Calu3 (cell line): ENCODE results near the gene RCSD1. TPM values are rescaled to one million over a fixed set of nuclear protein-coding genes. Genes with fewer than 3 reads are reported as not detected.
"Not testable (repeated sequence)": the region's sequence is repeated elsewhere in the genome, so short reads cannot be mapped to it uniquely, and the experiment has no call there.

ENCODE experiments used
- BruUV-seq: library from RNA; stranded (reverse); fragments of 400-500 nt; replicated peaks from 2 replicates; lab custom pipeline; 2021; lab: Mats Ljungman, UMichigan
- CTCF ChIA-PET: fragments of 300-600 bp; sonication (Branson Sonifier 250); formaldehyde crosslinking; loops from one replicate; lab custom pipeline; 2022; ENCODE audit warnings: antibody characterized with exemption; lab: Charles Lee
- DNase-seq: peaks from one replicate; pipeline ENCODE4 v3.0.0; 2022
- H3K27ac Mint-ChIP-seq: one replicate; pipeline ENCODE4 v1.8.0; 2022; ENCODE audit warnings: mixed read lengths; ENCODE audit not compliant: unreplicated experiment
- H3K27me3 Mint-ChIP-seq: one replicate; pipeline ENCODE4 v1.8.0; 2022; ENCODE audit warnings: mixed read lengths; ENCODE audit not compliant: unreplicated experiment
- H3K36me3 Mint-ChIP-seq: one replicate; pipeline ENCODE4 v1.8.0; 2022; ENCODE audit warnings: mild to moderate bottlenecking, moderate library complexity, mixed read lengths; ENCODE audit not compliant: insufficient read depth, unreplicated experiment
- H3K4me1 Mint-ChIP-seq: one replicate; pipeline ENCODE4 v1.8.0; 2022; ENCODE audit warnings: mild to moderate bottlenecking, low read depth, mixed read lengths; ENCODE audit not compliant: unreplicated experiment
- H3K4me3 Mint-ChIP-seq: one replicate; pipeline ENCODE4 v1.8.0; 2022; ENCODE audit warnings: mild to moderate bottlenecking, low read depth, moderate library complexity, mixed read lengths; ENCODE audit not compliant: unreplicated experiment
- H3K9me3 Mint-ChIP-seq: one replicate; pipeline ENCODE4 v1.8.0; 2022; ENCODE audit warnings: low read depth, mixed read lengths; ENCODE audit not compliant: unreplicated experiment
- intact Hi-C: fragments of 100-400 bp; cut with micrococcal nuclease; formaldehyde crosslinking; loops from one replicate; pipeline ENCODE4 v1.10.0; 2022; ENCODE audit not compliant: unreplicated experiment
- total RNA-seq: library from RNA; stranded (reverse); gene quantifications from 2 replicates; pipeline ENCODE4 v1.2.3, GENCODE V29; 2022
- TF ChIP-seq, protein P1 (sequence below): fragments of 200-600 bp; IDR thresholded peaks from one replicate; pipeline ENCODE4 v1.8.0; 2022; ENCODE audit warnings: antibody characterized with exemption; ENCODE audit not compliant: unreplicated experiment

Gene RCSD1
- total RNA-seq, 1 experiment from 2014 or later = not detected

- no TSS peak for BruUV-seq
- no peak for DNase-seq
- Mint-ChIP-seq H3K4me3 (no peak overlapping the region), H3K4me1 (peaks cover 34% of the 10 kb centered on the region), H3K9me3 (no peaks in the 10 kb centered on the region), H3K27me3 (no peaks in the 10 kb centered on the region), H3K27ac (no peak overlapping the region), H3K36me3 (peaks cover 47% of the 10 kb centered on the region)
- CTCF ChIA-PET = interaction anchor here (1.2 to 3.1 kb wide), 3 partner anchors 23 to 365 kb away, joined by 5 to 16 read pairs (median 7); no protein-coding TSS in a partner anchor
- intact Hi-C loops = loop anchor here (5.0 kb wide), 1 partner anchor 210 kb away; no protein-coding TSS in a partner anchor
- TF ChIP-seq, protein P1, sequence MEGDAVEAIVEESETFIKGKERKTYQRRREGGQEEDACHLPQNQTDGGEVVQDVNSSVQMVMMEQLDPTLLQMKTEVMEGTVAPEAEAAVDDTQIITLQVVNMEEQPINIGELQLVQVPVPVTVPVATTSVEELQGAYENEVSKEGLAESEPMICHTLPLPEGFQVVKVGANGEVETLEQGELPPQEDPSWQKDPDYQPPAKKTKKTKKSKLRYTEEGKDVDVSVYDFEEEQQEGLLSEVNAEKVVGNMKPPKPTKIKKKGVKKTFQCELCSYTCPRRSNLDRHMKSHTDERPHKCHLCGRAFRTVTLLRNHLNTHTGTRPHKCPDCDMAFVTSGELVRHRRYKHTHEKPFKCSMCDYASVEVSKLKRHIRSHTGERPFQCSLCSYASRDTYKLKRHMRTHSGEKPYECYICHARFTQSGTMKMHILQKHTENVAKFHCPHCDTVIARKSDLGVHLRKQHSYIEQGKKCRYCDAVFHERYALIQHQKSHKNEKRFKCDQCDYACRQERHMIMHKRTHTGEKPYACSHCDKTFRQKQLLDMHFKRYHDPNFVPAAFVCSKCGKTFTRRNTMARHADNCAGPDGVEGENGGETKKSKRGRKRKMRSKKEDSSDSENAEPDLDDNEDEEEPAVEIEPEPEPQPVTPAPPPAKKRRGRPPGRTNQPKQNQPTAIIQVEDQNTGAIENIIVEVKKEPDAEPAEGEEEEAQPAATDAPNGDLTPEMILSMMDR = no peak
These were observed 87.3 kb downstream of the RCSD1 start for GRCh38 chr1:167717351-167717750.

DNA sequence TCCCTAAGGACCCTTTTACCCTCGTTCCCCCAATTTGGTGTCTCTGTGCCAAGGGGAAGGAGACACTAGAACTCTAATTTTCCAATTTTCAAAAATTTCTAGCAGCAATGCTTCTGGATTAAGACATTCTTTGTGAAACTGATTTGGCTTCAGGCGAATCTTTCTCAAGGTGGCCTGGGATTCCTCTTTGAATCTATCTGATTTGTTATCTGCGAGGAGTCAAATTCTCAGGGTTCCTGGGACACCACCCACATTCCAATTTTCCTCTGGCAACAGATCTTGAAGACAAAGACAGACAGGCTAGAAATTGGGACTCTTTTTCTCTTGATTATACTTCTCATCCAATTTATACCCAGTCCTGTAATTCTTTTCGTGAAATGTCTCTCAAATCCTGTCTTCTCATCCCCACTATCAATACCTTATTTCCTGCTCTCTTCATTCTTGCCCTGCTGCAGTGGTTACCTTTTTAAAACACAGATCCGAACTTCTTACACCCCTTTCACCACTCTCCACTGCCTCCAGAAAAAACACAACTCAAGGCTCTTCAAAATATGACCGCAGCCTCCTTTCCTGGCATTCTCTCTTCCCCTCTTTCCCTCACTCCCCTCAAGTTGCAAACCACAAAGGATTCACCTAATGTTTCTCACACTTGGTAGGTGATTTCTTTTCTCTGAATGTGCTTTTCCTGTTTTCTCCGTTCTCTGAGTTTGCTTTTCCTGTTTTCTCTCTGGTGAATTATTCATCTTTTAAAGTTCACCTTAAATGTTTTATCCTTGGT is 89.1 kb downstream of the RCSD1 start:
- intact Hi-C loops = loop anchor here (5.0 kb wide), 1 partner anchor 208 kb away; no protein-coding TSS in a partner anchor
- CTCF ChIA-PET = interaction anchor here (0.6 kb wide), 1 partner anchor 1963 kb away, joined by 3 read pairs; no protein-coding TSS in a partner anchor

DNA sequence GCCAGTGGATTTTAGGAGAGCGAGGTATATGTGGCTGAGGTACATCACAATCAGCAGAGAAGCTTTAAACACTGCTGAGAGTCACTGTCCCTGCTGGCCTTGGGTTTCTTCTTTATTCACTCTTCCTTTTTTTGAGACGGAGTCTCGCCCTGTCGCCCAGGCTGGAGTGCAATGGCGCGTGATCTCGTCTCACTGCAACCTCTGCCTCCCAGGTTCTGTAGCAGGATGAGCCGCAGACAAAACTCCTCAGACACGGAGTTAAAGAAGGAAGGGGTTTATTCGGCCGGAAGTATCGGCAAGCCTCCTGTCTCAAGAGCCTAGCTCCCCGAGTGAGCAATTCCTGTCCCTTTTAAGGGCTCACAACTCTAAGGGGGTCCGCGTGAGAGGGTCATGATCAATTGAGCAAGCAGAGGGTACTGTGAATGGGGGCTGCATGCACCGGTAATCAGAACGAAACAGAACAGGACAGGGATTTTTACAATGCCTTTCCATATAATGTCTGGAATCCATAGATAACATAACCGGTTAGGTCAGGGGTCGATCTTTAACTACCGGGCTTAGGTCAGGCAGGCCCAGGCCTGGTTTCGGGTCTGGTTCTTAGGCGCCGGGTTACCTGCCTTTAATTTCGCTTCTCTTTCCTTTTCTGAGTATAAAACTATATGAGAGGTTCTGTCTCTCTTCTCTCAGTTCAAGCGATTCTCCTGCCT is 89.8 kb downstream of the RCSD1 start:
- peaks cover 35% of the 10 kb centered on the region for H3K4me1 Mint-ChIP-seq
- H3K9me3 Mint-ChIP-seq = not testable (repeated sequence)

More for the DNA sequence above, 89.1 kb downstream of the RCSD1 start:
- no peaks in the 10 kb centered on the region for H3K9me3 Mint-ChIP-seq
- peaks cover 33% of the 10 kb centered on the region for H3K4me1 Mint-ChIP-seq
- BruUV-seq = no TSS peak
- TF ChIP-seq, protein P1 = no peak
- peaks cover 43% of the 10 kb centered on the region for H3K36me3 Mint-ChIP-seq
- H3K27ac Mint-ChIP-seq = no peak overlapping the region
- DNase-seq = no peak
- H3K4me3 Mint-ChIP-seq = no peak overlapping the region
- no peaks in the 10 kb centered on the region for H3K27me3 Mint-ChIP-seq

DNA sequence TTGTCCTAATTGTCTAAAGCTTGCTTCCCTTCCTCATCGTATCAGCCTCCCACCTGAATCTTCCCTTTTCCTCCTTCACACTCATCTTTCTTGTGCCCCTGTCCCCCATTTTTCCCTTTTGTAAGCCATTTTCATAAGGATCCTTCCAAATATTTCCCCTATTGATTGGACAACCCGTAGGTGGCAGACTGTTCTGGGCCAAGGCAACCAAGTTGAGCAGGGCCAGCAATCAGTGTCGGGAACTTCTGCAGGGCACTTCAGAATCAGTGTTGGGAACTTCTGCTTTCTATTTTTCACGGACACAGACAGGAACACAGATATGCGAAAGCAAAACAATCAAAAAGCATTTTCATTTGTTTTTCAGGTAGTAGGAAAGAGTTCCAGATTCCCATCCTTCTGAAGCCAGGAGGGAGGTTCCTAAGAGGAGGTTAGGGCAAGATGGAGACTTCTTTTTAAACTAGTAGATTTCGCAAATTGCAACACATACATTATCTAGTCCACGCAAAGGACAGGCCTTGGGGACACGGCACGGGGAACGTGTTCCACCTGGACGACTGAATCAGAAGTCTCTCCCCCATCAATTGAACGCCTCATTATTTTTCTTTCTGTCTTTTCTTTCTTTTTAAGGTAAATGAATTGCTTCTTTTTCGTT is 91.1 kb downstream of the RCSD1 start:
- TF ChIP-seq, protein P1 = peak; percentile 46
- intact Hi-C loops = loop anchor here (1.0 to 5.0 kb wide), 5 partner anchors 32 to 362 kb away; partner anchors contain the start of genes DCAF6 and MPC2
- DNase-seq = peak; percentile 52
- TSS peak; percentile 49 for BruUV-seq
- CTCF ChIA-PET = interaction anchor here (0.9 to 1.3 kb wide), 5 partner anchors 36 to 361 kb away, joined by 3 to 8 read pairs (median 3); no protein-coding TSS in a partner anchor
- H3K27me3 Mint-ChIP-seq = no peaks in the 10 kb centered on the region
- peaks cover 23% of the 10 kb centered on the region for H3K36me3 Mint-ChIP-seq
- H3K9me3 Mint-ChIP-seq = no peaks in the 10 kb centered on the region
- H3K27ac Mint-ChIP-seq = peak overlapping the region; percentile 88
- peaks cover 33% of the 10 kb centered on the region for H3K4me1 Mint-ChIP-seq
- peak overlapping the region; percentile 85 for H3K4me3 Mint-ChIP-seq

More for the DNA sequence above, 89.8 kb downstream of the RCSD1 start:
- BruUV-seq, H3K4me3 Mint-ChIP-seq, H3K27me3 Mint-ChIP-seq, H3K27ac Mint-ChIP-seq, DNase-seq, CTCF ChIA-PET: not testable (repeated sequence)
- H3K36me3 Mint-ChIP-seq = peaks cover 35% of the 10 kb centered on the region
- intact Hi-C loops = loop anchor here (2.0 to 5.0 kb wide), 5 partner anchors 33 to 363 kb away; partner anchors contain the start of genes DCAF6 and MPC2
